ENCODE results near the gene ANKRD18B. TPM values are rescaled to one million over a fixed set of nuclear protein-coding genes. Genes with fewer than 3 reads are reported as not detected.
"Not testable (repeated sequence)": the region's sequence is repeated elsewhere in the genome, so short reads cannot be mapped to it uniquely, and the experiment has no call there.

ANKRD18B gene
- total RNA-seq, 1 donor from 2014 or later: 5.0 TPM

DNA sequence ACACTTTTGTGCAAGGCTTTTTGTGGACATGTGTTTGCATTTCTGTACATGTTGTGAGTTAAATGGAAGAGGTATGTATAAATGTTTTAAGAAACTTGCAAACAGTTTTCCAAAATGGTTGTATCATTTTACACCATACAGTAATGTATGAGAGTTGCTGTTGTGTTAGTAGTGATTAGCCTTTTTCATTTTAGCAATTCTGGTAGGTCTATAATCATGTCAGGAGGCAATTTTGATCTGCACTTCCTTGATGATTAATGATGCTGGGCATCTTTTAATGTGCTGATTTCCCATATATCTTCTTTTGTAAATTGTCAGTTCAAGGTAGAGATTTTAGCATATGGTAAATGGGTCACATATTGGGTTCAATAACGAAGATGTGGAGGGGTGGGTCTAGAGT is 87.3 kb downstream of the ANKRD18B start:
- H3K9me3 Mint-ChIP-seq (ENCODE audit: unreplicated experiment): peaks cover 6% of the 10 kb centered on the region
- TF ChIP-seq, protein P1, sequence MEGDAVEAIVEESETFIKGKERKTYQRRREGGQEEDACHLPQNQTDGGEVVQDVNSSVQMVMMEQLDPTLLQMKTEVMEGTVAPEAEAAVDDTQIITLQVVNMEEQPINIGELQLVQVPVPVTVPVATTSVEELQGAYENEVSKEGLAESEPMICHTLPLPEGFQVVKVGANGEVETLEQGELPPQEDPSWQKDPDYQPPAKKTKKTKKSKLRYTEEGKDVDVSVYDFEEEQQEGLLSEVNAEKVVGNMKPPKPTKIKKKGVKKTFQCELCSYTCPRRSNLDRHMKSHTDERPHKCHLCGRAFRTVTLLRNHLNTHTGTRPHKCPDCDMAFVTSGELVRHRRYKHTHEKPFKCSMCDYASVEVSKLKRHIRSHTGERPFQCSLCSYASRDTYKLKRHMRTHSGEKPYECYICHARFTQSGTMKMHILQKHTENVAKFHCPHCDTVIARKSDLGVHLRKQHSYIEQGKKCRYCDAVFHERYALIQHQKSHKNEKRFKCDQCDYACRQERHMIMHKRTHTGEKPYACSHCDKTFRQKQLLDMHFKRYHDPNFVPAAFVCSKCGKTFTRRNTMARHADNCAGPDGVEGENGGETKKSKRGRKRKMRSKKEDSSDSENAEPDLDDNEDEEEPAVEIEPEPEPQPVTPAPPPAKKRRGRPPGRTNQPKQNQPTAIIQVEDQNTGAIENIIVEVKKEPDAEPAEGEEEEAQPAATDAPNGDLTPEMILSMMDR (IDR thresholded peaks at IDR 0.05; ENCODE audit: partially characterized antibody, unreplicated experiment): no peak
- no peak overlapping the region for H3K4me3 Mint-ChIP-seq (ENCODE audit: unreplicated experiment)
- H3K36me3 Mint-ChIP-seq (ENCODE audit: unreplicated experiment): peaks cover 6% of the 10 kb centered on the region
- H3K27me3 Mint-ChIP-seq (ENCODE audit: unreplicated experiment): peaks cover 4% of the 10 kb centered on the region
- H3K27ac Mint-ChIP-seq (ENCODE audit: unreplicated experiment): no peak overlapping the region
- H3K4me1 Mint-ChIP-seq (ENCODE audit: low read depth, unreplicated experiment): no peaks in the 10 kb centered on the region
- DNase-seq: no peak

DNA sequence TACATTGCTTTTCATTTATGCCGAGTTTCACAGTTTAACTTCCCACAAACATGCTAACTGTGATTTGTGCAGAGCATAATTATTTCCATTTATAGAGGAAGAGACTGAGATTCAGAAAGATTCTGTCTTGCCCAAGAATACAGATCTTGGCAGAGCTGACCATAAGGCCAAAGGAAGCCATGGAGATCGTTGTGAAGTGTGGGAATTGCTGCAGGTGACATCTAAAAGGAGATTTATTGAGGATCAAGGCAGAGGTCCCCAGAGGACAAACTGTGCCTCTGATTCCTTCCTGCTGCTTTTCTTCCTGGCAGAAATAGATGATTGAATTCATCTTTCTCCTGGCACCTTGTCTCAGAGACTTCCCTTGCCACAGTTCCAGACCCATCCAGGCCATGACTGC is 88.4 kb downstream of the ANKRD18B start:
- DNase-seq; H3K4me3 Mint-ChIP-seq (ENCODE audit: unreplicated experiment); H3K27ac Mint-ChIP-seq (ENCODE audit: unreplicated experiment); H3K27me3 Mint-ChIP-seq (ENCODE audit: unreplicated experiment); H3K36me3 Mint-ChIP-seq (ENCODE audit: unreplicated experiment); H3K4me1 Mint-ChIP-seq (ENCODE audit: low read depth, unreplicated experiment); H3K9me3 Mint-ChIP-seq (ENCODE audit: unreplicated experiment): not testable (repeated sequence)

DNA sequence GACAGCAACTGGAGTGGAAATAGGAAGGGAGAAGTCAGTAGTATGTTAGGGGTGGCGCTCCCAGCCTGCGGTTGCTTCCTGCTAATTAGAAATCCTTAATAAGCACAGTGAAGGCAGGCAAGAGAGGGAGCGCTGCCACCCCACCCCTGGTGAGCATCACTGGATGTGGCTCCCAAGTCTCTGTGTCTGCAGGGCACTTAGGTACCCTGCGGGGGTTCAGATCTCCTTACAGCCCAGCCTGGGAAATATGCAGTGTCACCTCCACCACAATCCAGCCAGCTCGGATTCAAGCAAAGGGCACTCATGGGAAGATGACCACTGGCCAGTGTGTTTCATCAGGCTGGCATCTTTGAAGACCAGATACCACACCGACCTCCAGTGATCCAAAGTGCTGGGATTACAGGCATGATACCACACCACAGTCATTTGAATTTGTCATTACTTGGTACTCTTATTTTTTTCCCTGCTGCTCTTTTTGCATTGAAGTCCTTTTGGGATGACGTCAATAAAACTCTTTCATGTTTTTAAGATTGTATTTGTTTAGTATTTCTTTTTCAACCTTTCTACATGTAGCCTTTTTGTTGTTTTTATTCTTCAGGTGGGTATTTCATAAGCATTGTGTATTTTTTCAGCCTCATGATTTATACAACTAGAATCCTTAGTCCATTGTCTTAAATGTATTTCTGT is 90.1 kb downstream of the ANKRD18B start:
- H3K4me3 Mint-ChIP-seq (ENCODE audit: unreplicated experiment): no peak overlapping the region
- no peaks in the 10 kb centered on the region for H3K4me1 Mint-ChIP-seq (ENCODE audit: low read depth, unreplicated experiment)
- H3K9me3 Mint-ChIP-seq (ENCODE audit: unreplicated experiment): peaks cover 8% of the 10 kb centered on the region
- no peak overlapping the region for H3K27ac Mint-ChIP-seq (ENCODE audit: unreplicated experiment)
- H3K27me3 Mint-ChIP-seq (ENCODE audit: unreplicated experiment): peaks cover 4% of the 10 kb centered on the region
- DNase-seq: no peak
- TF ChIP-seq, protein P1 (IDR thresholded peaks at IDR 0.05; ENCODE audit: partially characterized antibody, unreplicated experiment): no peak
- peaks cover 6% of the 10 kb centered on the region for H3K36me3 Mint-ChIP-seq (ENCODE audit: unreplicated experiment)

DNA sequence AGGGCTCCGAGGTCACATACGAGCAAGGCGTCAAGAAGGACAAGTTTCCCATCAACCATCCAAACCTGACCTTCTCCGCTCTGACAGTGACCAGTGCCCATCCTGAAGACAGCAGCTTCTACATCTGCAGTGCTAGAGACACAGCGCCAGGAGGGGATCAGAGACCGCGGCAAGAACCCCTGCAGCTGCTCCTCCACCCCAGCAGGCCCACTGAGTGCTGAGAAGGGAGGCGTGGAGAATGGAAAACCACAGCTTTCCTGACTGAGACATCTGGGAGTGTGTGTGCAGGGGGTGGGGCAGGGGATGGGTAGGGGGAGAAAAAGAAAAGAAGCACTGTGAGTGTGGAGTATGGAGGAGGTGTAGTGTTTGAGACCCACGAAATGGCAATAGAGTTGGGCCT is 94.3 kb downstream of the ANKRD18B start:
- not testable (repeated sequence) for H3K36me3 Mint-ChIP-seq (ENCODE audit: unreplicated experiment); H3K27ac Mint-ChIP-seq (ENCODE audit: unreplicated experiment); DNase-seq; H3K4me3 Mint-ChIP-seq (ENCODE audit: unreplicated experiment); H3K27me3 Mint-ChIP-seq (ENCODE audit: unreplicated experiment); H3K4me1 Mint-ChIP-seq (ENCODE audit: low read depth, unreplicated experiment)
- peaks cover 11% of the 10 kb centered on the region for H3K9me3 Mint-ChIP-seq (ENCODE audit: unreplicated experiment)

DNA sequence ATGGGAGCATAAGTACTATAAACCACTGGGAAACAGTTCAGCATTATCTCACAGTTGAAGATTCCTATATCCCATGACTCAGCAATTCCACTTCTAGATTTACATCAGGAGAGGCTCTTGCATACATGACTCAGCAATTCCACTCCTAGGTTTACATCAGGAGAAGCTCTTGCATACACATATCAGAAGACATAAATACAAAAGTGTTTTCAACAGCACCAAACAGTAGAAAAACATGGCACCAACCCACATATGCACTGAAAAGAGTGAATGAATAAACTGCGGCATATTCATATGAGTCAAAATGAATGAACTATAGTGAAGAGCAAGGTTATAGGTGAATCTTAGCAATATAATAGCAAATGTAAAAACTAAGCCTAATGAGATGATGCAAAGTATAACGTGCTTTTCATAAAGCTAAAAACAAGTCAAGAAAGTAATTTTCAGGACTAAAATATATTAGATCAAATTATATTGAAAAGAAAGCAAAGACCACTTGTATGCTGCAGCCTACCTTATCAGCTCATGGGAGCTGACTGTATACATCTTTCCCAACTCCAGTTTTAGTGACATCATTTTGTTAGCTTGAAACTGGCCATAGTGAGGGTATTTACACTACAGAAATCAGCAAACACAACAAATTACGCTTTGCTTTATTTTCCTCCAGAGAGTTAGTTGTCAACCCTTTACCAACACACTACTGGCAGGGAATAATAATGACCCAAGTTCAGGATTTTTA is 95.8 kb downstream of the ANKRD18B start:
- Mint-ChIP-seq H3K36me3 (ENCODE audit: unreplicated experiment) (no peaks in the 10 kb centered on the region), H3K9me3 (ENCODE audit: unreplicated experiment) (peaks cover 6% of the 10 kb centered on the region), H3K27ac (ENCODE audit: unreplicated experiment) (no peak overlapping the region), H3K27me3 (ENCODE audit: unreplicated experiment) (peaks cover 4% of the 10 kb centered on the region), H3K4me1 (ENCODE audit: low read depth, unreplicated experiment) (no peaks in the 10 kb centered on the region), H3K4me3 (ENCODE audit: unreplicated experiment) (no peak overlapping the region)
- TF ChIP-seq, protein P1 (IDR thresholded peaks at IDR 0.05; ENCODE audit: partially characterized antibody, unreplicated experiment): no peak
- DNase-seq: no peak

All from glutamatergic neuron (in vitro differentiated cells).